ENCODE data around the gene SMYD3. TPM values are rescaled to one million over a fixed set of nuclear protein-coding genes. Genes with fewer than 3 reads are reported as not detected.
A peak's percentile ranks its signal among the peaks of the same experiment; 100 is the strongest.

SMYD3 gene
- total and polyA plus RNA-seq, 2 donors (not counting 1 experiment from before 2014, with no cell fraction given) = 9.7 to 37.2 TPM

DNA sequence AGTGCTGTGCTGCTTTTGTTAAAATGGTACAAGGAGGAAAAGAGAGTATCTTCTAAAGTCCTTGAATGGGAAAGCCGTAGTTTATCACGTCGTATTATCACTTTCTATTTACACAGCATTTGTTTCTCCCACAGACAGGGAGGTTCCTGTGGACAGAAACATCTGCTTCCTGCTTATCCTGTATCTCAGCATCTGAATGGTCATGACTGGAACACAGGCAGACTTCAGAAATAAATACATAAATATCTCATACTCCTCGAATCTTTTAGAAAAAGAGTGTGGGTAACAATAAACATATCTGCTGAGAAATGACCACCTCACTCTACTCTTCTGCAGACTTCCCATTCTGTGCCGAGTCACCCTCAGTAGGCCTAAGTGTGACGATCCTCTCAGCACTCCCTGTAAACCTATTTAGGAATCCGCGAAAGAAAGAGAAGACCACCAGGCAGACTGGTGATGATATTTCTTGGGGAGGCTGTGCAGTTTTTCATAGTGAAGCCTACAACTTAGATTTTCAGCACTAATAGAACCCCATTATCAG, 393.5 kb downstream of the SMYD3 start:
- peaks cover 30% of the 10 kb centered on the region for H3K4me1 Mint-ChIP-seq
- Histone ChIP-seq H3K4me3 (ENCODE audit: control extremely low read depth in 1 of 5, extremely low read depth in 1 of 5, insufficient read depth in 1 of 5, low read depth in 2 of 5, low read length in 4 of 5) (peak overlapping the region in 1 of 5 experiments; percentile 3), H3K36me3 (replicated peaks in 1 of 2; ENCODE audit: control extremely low read depth in 1 of 2, control insufficient read depth in 1 of 2, extremely low read depth in 1 of 2, insufficient read depth in 2 of 2, low read length in 1 of 2) (no peaks in the 10 kb centered on the region), H3K4me1 (ENCODE audit: control insufficient read depth in 2 of 2, insufficient read depth in 2 of 2, low read length in 2 of 2) (peaks cover 11 to 16% of the 10 kb centered on the region in 2 donors), H3K9ac (ENCODE audit: low read length) (peak overlapping the region; percentile 24), H3K27ac (ENCODE audit: low read length in 2 of 2) (no peak overlapping the region), H3K9me3 (ENCODE audit: control extremely low read depth in 1 of 3, control insufficient read depth in 2 of 3, insufficient read depth in 1 of 3, low read length in 2 of 3) (peaks cover 0 to 18% (median 11%) of the 10 kb centered on the region in 3 donors), H2AFZ (ENCODE audit: insufficient read depth, low read depth, low read length, poor library complexity, severe bottlenecking) (no peak overlapping the region), H3K79me2 (ENCODE audit: control insufficient read depth, insufficient read depth, low read length) (no peaks in the 10 kb centered on the region), H3K4me2 (replicated peaks; ENCODE audit: low read depth, low read length, poor library complexity, severe bottlenecking) (peak overlapping the region; percentile 29), H3K27me3 (replicated peaks in 1 of 4; ENCODE audit: control extremely low read depth in 1 of 4, control insufficient read depth in 3 of 4, insufficient read depth in 4 of 4, low read length in 3 of 4) (no peaks in the 10 kb centered on the region), H4K20me1 (ENCODE audit: control insufficient read depth, insufficient read depth, low read length, poor library complexity, severe bottlenecking) (no peaks in the 10 kb centered on the region)
- intact Hi-C loops (cut with micrococcal nuclease) = no loop called here
- TF ChIP-seq EZH2 (IDR thresholded peaks at IDR 0.05; ENCODE audit: borderline replicate concordance, insufficient read depth, low read depth, low read length, poor library complexity, severe bottlenecking) = no peak
- TF ChIP-seq, protein P1, sequence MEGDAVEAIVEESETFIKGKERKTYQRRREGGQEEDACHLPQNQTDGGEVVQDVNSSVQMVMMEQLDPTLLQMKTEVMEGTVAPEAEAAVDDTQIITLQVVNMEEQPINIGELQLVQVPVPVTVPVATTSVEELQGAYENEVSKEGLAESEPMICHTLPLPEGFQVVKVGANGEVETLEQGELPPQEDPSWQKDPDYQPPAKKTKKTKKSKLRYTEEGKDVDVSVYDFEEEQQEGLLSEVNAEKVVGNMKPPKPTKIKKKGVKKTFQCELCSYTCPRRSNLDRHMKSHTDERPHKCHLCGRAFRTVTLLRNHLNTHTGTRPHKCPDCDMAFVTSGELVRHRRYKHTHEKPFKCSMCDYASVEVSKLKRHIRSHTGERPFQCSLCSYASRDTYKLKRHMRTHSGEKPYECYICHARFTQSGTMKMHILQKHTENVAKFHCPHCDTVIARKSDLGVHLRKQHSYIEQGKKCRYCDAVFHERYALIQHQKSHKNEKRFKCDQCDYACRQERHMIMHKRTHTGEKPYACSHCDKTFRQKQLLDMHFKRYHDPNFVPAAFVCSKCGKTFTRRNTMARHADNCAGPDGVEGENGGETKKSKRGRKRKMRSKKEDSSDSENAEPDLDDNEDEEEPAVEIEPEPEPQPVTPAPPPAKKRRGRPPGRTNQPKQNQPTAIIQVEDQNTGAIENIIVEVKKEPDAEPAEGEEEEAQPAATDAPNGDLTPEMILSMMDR (IDR thresholded peaks at IDR 0.05) = no peak
- no peak overlapping the region for H3K27ac Mint-ChIP-seq
- ATAC-seq (ENCODE audit: low read depth) = no peak
- H3K4me3 Mint-ChIP-seq = peak overlapping the region; percentile 53
- DNase-seq = no peak
- H3K27me3 Mint-ChIP-seq = no peaks in the 10 kb centered on the region
- CTCF ChIA-PET = no interaction called here
- 27% methylated on average over 2 of the region's 8 CpGs for WGBS (ENCODE audit: insufficient coverage)
- POLR2A ChIA-PET = no interaction called here
- no peaks in the 10 kb centered on the region for H3K9me3 Mint-ChIP-seq (ENCODE audit: insufficient read depth)

DNA sequence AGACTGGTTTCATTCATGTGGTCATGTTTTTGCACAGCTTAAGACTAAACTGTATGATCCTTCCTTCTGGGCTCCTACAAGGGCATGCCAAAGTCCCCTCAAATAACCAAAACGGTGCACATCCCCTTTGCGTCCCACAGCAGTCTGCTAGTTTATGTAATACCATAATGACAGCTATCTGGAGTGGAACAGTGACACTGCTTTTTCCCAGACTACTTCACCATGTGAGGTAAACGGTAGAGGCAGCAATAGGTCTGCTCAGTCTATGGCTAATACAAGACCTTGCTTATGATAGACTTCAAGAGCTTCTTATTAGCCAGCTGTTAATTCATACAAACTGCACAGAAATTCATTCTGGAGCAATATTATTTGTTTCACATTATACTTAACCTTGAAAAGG, 395.5 kb downstream of the SMYD3 start:
- TF ChIP-seq, protein P1 (IDR thresholded peaks at IDR 0.05) = no peak
- TF ChIP-seq EZH2 (IDR thresholded peaks at IDR 0.05; ENCODE audit: borderline replicate concordance, insufficient read depth, low read depth, low read length, poor library complexity, severe bottlenecking) = no peak
- POLR2A ChIA-PET = no interaction called here
- H3K4me3 Mint-ChIP-seq = no peak overlapping the region
- peaks cover 0 to 18% (median 11%) of the 10 kb centered on the region in 3 donors for H3K9me3 ChIP-seq (ENCODE audit: control extremely low read depth in 1 of 3, control insufficient read depth in 2 of 3, insufficient read depth in 1 of 3, low read length in 2 of 3)
- no peak overlapping the region for H3K9ac ChIP-seq (ENCODE audit: low read length)
- intact Hi-C loops (cut with micrococcal nuclease) = no loop called here
- H3K36me3 ChIP-seq (replicated peaks in 1 of 2; ENCODE audit: control extremely low read depth in 1 of 2, control insufficient read depth in 1 of 2, extremely low read depth in 1 of 2, insufficient read depth in 2 of 2, low read length in 1 of 2) = no peaks in the 10 kb centered on the region
- CTCF ChIA-PET = interaction anchor here (0.7 kb wide), 1 partner anchor 19 kb away, joined by 3 read pairs; no protein-coding TSS in a partner anchor
- no peaks in the 10 kb centered on the region for H4K20me1 ChIP-seq (ENCODE audit: control insufficient read depth, insufficient read depth, low read length, poor library complexity, severe bottlenecking)
- H3K4me2 ChIP-seq (replicated peaks; ENCODE audit: low read depth, low read length, poor library complexity, severe bottlenecking) = no peak overlapping the region
- DNase-seq (no peak), ATAC-seq (ENCODE audit: low read depth) (no peak)
- no peak overlapping the region for H3K27ac ChIP-seq (ENCODE audit: low read length in 2 of 2)
- no peaks in the 10 kb centered on the region for H3K9me3 Mint-ChIP-seq (ENCODE audit: insufficient read depth)
- no peaks in the 10 kb centered on the region for H3K79me2 ChIP-seq (ENCODE audit: control insufficient read depth, insufficient read depth, low read length)
- H3K4me3 ChIP-seq (ENCODE audit: control extremely low read depth in 1 of 5, extremely low read depth in 1 of 5, insufficient read depth in 1 of 5, low read depth in 2 of 5, low read length in 4 of 5) = no peak overlapping the region
- no peak overlapping the region for H2AFZ ChIP-seq (ENCODE audit: insufficient read depth, low read depth, low read length, poor library complexity, severe bottlenecking)
- peaks cover 5 to 7% of the 10 kb centered on the region in 2 donors for H3K4me1 ChIP-seq (ENCODE audit: control insufficient read depth in 2 of 2, insufficient read depth in 2 of 2, low read length in 2 of 2)
- 64% methylated on average over 2 of the region's 3 CpGs for WGBS (ENCODE audit: insufficient coverage)
- no peaks in the 10 kb centered on the region for H3K27me3 ChIP-seq (replicated peaks in 1 of 4; ENCODE audit: control extremely low read depth in 1 of 4, control insufficient read depth in 3 of 4, insufficient read depth in 4 of 4, low read length in 3 of 4)
- H3K27ac Mint-ChIP-seq = no peak overlapping the region
- H3K27me3 Mint-ChIP-seq = no peaks in the 10 kb centered on the region
- H3K4me1 Mint-ChIP-seq = peaks cover 21% of the 10 kb centered on the region
